HEK293 (cell line): ENCODE measurements around the gene FA2H.

Experiments
- HOXA7 ChIP-seq: sonication (generic); formaldehyde crosslinking; IDR thresholded peaks from 2 replicates; pipeline ENCODE4 v1.8.1; 2022; ENCODE audit warnings: missing genetic modification reagents, borderline replicate concordance
- OVOL3 ChIP-seq: fragments of 450-650 bp; formaldehyde crosslinking; IDR thresholded peaks from 2 replicates; pipeline ENCODE4 v1.5.1; 2016; ENCODE audit warnings: missing biosample characterization, missing genetic modification characterization
- ZBTB20 ChIP-seq: fragments of 450-650 bp; formaldehyde crosslinking; IDR thresholded peaks from 2 replicates; pipeline ENCODE4 v1.5.1; 2016; ENCODE audit warnings: missing biosample characterization, missing genetic modification characterization
- ZNF112 ChIP-seq: fragments of 450-650 bp; formaldehyde crosslinking; IDR thresholded peaks from 2 replicates; pipeline ENCODE4 v1.5.0; 2017; ENCODE audit warnings: missing biosample characterization, missing genetic modification characterization
- ZNF146 ChIP-seq: fragments of 450-650 bp; formaldehyde crosslinking; IDR thresholded peaks from 2 replicates; pipeline ENCODE4 v1.5.1; 2016; ENCODE audit warnings: missing biosample characterization, missing genetic modification characterization
- ZNF221 ChIP-seq: fragments of 450-650 bp; formaldehyde crosslinking; IDR thresholded peaks from 2 replicates; pipeline ENCODE4 v1.5.1; 2017; ENCODE audit warnings: missing biosample characterization, missing genetic modification characterization, borderline replicate concordance
- ZNF266 ChIP-seq: fragments of 450-650 bp; formaldehyde crosslinking; IDR thresholded peaks from 2 replicates; pipeline ENCODE4 v1.5.1; 2016; ENCODE audit warnings: missing biosample characterization, missing genetic modification characterization, low read depth
- ZNF416 ChIP-seq: fragments of 450-650 bp; formaldehyde crosslinking; IDR thresholded peaks from 2 replicates; pipeline ENCODE4 v1.5.1; 2016; ENCODE audit warnings: missing biosample characterization, missing genetic modification characterization
- ZNF433 ChIP-seq: fragments of 450-650 bp; formaldehyde crosslinking; IDR thresholded peaks from 2 replicates; pipeline ENCODE4 v1.5.1; 2016; ENCODE audit warnings: missing biosample characterization, missing genetic modification characterization, low read depth
- ZNF530 ChIP-seq: fragments of 450-650 bp; formaldehyde crosslinking; IDR thresholded peaks from 2 replicates; pipeline ENCODE4 v1.5.1; 2016; ENCODE audit warnings: low read depth, missing biosample characterization, missing genetic modification characterization
- ZNF558 ChIP-seq: fragments of 450-650 bp; formaldehyde crosslinking; IDR thresholded peaks from 2 replicates; pipeline ENCODE4 v1.5.1; 2016; ENCODE audit warnings: missing biosample characterization, missing genetic modification characterization
- ZNF571 ChIP-seq: fragments of 450-650 bp; formaldehyde crosslinking; IDR thresholded peaks from 2 replicates; pipeline ENCODE4 v1.5.0; 2017; ENCODE audit warnings: missing biosample characterization, missing genetic modification characterization
- ZNF621 ChIP-seq: fragments of 450-650 bp; formaldehyde crosslinking; IDR thresholded peaks from 2 replicates; pipeline ENCODE4 v1.5.1; 2017; ENCODE audit warnings: missing biosample characterization, missing genetic modification characterization
- ZNF624 ChIP-seq: fragments of 450-650 bp; formaldehyde crosslinking; IDR thresholded peaks from 2 replicates; pipeline ENCODE4 v1.5.1; 2017; ENCODE audit warnings: missing biosample characterization, missing genetic modification characterization
- ZNF629 ChIP-seq: fragments of 450-650 bp; formaldehyde crosslinking; IDR thresholded peaks from 2 replicates; pipeline ENCODE4 v1.5.1; 2017; ENCODE audit warnings: missing biosample characterization, missing genetic modification characterization
- ZNF658 ChIP-seq: fragments of 450-650 bp; formaldehyde crosslinking; IDR thresholded peaks from 2 replicates; pipeline ENCODE4; 2016; ENCODE audit warnings: missing biosample characterization, missing genetic modification characterization
- ZNF777 ChIP-seq: fragments of 450-650 bp; formaldehyde crosslinking; IDR thresholded peaks from 2 replicates; pipeline ENCODE4 v1.5.1; 2017; ENCODE audit warnings: missing biosample characterization, missing genetic modification characterization, borderline replicate concordance
- ZSCAN30 ChIP-seq: fragments of 450-650 bp; IDR thresholded peaks from 2 replicates; pipeline ENCODE4 v1.5.1; 2018; ENCODE audit warnings: missing biosample characterization, mild to moderate bottlenecking, missing genetic modification characterization, moderate library complexity
- TF ChIP-seq, protein P1 (sequence below): fragments of 450-650 bp; formaldehyde crosslinking; IDR thresholded peaks from 2 replicates; pipeline ENCODE4 v1.5.1; 2017; ENCODE audit warnings: missing biosample characterization, missing genetic modification characterization
- TF ChIP-seq, protein P2 (sequence below): fragments of 450-650 bp; formaldehyde crosslinking; IDR thresholded peaks from 2 replicates; pipeline ENCODE4 v1.5.1; 2016; ENCODE audit warnings: missing biosample characterization, missing genetic modification characterization
- TF ChIP-seq, protein P3 (sequence below): fragments of 450-650 bp; formaldehyde crosslinking; conservative IDR thresholded peaks from 2 replicates; pipeline ENCODE4 v1.5.1; 2016; ENCODE audit warnings: low read depth, missing biosample characterization, missing genetic modification characterization
- TF ChIP-seq, protein P4 (sequence below): fragments of 450-650 bp; formaldehyde crosslinking; IDR thresholded peaks from 2 replicates; pipeline ENCODE4 v1.5.1; 2016; ENCODE audit warnings: missing biosample characterization, missing genetic modification characterization
- TF ChIP-seq, protein P5 (sequence below): fragments of 450-650 bp; formaldehyde crosslinking; optimal IDR thresholded peaks from 2 replicates; pipeline ENCODE3; 2016; ENCODE audit warnings: missing biosample characterization, mild to moderate bottlenecking, missing genetic modification characterization
- TF ChIP-seq, protein P6 (sequence below): fragments of 450-650 bp; formaldehyde crosslinking; IDR thresholded peaks from 2 replicates; pipeline ENCODE4 v1.5.1; 2016; ENCODE audit warnings: missing biosample characterization, missing genetic modification characterization

The FA2H gene

DNA sequence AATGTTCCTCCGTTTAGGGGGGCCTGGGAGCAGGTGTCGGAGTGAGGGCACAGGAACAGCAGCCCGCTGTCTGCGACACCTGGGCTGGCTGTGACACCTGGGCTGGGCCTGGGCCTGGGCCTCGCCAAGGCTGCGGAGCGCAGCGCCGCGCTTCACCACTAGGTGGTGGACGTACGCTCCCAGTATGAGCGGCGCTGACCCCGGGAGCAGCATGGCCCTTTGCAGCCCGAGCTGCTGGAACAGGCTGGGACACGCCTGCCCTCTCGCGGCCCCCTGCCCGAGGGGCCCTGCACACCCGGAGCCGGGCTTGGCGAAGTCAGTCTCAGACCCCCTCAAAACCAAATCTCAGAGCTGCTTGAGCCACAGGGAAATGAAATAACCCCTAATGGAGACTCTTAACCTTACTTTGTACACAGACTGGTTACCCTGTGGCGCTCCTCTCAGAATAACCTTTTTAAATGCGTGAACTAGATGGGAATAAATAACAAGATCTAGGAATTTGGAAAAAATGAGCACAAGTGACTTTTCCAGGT, 38.6 kb upstream of the FA2H start (continued):
- TF ChIP-seq, protein P1, sequence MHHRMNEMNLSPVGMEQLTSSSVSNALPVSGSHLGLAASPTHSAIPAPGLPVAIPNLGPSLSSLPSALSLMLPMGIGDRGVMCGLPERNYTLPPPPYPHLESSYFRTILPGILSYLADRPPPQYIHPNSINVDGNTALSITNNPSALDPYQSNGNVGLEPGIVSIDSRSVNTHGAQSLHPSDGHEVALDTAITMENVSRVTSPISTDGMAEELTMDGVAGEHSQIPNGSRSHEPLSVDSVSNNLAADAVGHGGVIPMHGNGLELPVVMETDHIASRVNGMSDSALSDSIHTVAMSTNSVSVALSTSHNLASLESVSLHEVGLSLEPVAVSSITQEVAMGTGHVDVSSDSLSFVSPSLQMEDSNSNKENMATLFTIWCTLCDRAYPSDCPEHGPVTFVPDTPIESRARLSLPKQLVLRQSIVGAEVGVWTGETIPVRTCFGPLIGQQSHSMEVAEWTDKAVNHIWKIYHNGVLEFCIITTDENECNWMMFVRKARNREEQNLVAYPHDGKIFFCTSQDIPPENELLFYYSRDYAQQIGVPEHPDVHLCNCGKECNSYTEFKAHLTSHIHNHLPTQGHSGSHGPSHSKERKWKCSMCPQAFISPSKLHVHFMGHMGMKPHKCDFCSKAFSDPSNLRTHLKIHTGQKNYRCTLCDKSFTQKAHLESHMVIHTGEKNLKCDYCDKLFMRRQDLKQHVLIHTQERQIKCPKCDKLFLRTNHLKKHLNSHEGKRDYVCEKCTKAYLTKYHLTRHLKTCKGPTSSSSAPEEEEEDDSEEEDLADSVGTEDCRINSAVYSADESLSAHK (tag by site-specific recombination): no peak
- TF ChIP-seq ZSCAN30 (tag by site-specific recombination) (0 out of 2 replicates have a peak, but pooled peaks have one; percentile 45), ZNF624 (tag by site-specific recombination) (no peak), ZNF777 (tag by site-specific recombination) (no peak), ZNF433 (tag by site-specific recombination) (no peak), ZNF416 (tag by site-specific recombination) (no peak), ZNF146 (tag by site-specific recombination) (no peak), OVOL3 (no peak), ZNF558 (tag by site-specific recombination) (no peak), ZBTB20 (peak; percentile 75), ZNF112 (tag by site-specific recombination) (no peak), ZNF658 (tag by site-specific recombination) (no peak), HOXA7 (no peak), ZNF530 (tag by site-specific recombination) (no peak), ZNF221 (tag by site-specific recombination) (no peak), ZNF621 (tag by site-specific recombination) (no peak), ZNF571 (tag by site-specific recombination) (no peak), ZNF266 (tag by site-specific recombination) (no peak), ZNF629 (tag by site-specific recombination) (no peak)
- TF ChIP-seq, protein P2, sequence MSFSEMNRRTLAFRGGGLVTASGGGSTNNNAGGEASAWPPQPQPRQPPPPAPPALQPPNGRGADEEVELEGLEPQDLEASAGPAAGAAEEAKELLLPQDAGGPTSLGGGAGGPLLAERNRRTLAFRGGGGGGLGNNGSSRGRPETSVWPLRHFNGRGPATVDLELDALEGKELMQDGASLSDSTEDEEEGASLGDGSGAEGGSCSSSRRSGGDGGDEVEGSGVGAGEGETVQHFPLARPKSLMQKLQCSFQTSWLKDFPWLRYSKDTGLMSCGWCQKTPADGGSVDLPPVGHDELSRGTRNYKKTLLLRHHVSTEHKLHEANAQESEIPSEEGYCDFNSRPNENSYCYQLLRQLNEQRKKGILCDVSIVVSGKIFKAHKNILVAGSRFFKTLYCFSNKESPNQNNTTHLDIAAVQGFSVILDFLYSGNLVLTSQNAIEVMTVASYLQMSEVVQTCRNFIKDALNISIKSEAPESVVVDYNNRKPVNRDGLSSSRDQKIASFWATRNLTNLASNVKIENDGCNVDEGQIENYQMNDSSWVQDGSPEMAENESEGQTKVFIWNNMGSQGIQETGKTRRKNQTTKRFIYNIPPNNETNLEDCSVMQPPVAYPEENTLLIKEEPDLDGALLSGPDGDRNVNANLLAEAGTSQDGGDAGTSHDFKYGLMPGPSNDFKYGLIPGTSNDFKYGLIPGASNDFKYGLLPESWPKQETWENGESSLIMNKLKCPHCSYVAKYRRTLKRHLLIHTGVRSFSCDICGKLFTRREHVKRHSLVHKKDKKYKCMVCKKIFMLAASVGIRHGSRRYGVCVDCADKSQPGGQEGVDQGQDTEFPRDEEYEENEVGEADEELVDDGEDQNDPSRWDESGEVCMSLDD (tag by site-specific recombination): no peak
- TF ChIP-seq, protein P3, sequence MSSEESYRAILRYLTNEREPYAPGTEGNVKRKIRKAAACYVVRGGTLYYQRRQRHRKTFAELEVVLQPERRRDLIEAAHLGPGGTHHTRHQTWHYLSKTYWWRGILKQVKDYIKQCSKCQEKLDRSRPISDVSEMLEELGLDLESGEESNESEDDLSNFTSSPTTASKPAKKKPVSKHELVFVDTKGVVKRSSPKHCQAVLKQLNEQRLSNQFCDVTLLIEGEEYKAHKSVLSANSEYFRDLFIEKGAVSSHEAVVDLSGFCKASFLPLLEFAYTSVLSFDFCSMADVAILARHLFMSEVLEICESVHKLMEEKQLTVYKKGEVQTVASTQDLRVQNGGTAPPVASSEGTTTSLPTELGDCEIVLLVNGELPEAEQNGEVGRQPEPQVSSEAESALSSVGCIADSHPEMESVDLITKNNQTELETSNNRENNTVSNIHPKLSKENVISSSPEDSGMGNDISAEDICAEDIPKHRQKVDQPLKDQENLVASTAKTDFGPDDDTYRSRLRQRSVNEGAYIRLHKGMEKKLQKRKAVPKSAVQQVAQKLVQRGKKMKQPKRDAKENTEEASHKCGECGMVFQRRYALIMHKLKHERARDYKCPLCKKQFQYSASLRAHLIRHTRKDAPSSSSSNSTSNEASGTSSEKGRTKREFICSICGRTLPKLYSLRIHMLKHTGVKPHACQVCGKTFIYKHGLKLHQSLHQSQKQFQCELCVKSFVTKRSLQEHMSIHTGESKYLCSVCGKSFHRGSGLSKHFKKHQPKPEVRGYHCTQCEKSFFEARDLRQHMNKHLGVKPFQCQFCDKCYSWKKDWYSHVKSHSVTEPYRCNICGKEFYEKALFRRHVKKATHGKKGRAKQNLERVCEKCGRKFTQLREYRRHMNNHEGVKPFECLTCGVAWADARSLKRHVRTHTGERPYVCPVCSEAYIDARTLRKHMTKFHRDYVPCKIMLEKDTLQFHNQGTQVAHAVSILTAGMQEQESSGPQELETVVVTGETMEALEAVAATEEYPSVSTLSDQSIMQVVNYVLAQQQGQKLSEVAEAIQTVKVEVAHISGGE: 0 out of 2 replicates have a peak, but pooled peaks have one; percentile 13
- TF ChIP-seq, protein P4, sequence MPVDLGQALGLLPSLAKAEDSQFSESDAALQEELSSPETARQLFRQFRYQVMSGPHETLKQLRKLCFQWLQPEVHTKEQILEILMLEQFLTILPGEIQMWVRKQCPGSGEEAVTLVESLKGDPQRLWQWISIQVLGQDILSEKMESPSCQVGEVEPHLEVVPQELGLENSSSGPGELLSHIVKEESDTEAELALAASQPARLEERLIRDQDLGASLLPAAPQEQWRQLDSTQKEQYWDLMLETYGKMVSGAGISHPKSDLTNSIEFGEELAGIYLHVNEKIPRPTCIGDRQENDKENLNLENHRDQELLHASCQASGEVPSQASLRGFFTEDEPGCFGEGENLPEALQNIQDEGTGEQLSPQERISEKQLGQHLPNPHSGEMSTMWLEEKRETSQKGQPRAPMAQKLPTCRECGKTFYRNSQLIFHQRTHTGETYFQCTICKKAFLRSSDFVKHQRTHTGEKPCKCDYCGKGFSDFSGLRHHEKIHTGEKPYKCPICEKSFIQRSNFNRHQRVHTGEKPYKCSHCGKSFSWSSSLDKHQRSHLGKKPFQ (tag by site-specific recombination): no peak
- TF ChIP-seq, protein P5, sequence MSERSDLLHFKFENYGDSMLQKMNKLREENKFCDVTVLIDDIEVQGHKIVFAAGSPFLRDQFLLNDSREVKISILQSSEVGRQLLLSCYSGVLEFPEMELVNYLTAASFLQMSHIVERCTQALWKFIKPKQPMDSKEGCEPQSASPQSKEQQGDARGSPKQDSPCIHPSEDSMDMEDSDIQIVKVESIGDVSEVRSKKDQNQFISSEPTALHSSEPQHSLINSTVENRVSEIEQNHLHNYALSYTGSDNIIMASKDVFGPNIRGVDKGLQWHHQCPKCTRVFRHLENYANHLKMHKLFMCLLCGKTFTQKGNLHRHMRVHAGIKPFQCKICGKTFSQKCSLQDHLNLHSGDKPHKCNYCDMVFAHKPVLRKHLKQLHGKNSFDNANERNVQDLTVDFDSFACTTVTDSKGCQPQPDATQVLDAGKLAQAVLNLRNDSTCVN (tag by site-specific recombination): peak; percentile 9
- TF ChIP-seq, protein P6, sequence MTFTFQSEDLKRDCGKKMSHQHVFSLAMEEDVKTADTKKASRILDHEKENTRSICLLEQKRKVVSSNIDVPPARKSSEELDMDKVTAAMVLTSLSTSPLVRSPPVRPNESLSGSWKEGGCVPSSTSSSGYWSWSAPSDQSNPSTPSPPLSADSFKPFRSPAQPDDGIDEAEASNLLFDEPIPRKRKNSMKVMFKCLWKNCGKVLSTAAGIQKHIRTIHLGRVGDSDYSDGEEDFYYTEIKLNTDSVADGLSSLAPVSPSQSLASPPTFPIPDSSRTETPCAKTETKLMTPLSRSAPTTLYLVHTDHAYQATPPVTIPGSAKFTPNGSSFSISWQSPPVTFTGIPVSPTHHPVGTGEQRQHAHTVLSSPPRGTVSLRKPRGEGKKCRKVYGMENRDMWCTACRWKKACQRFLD (tag by site-specific recombination): no peak
